PFSK-1 (cell line): ENCODE data around the gene ATAD3C.

Experiments used
- FOXP2 ChIP-seq: optimal IDR thresholded peaks from 2 replicates; pipeline ENCODE3; 2011; ENCODE audit warnings: borderline replicate concordance, control low read depth, inconsistent platforms; ENCODE audit not compliant: insufficient read depth; ENCODE audit errors: extremely low read length, extremely low read depth
- POLR2AphosphoS5 ChIP-seq: IDR thresholded peaks from 2 replicates; pipeline ENCODE4 v1.6.1; 2012; ENCODE audit warnings: low read depth, mild to moderate bottlenecking, control low read depth, low read length, moderate library complexity
- REST ChIP-seq, 2 experiments: IDR thresholded peaks; 2 replicates each; pipeline versions ENCODE4 v1.6.1 to v1.8.0; 2011 to 2012; ENCODE audit warnings: low read depth in 2 of 2, low read length in 2 of 2, control low read depth in 1 of 2, inconsistent platforms in 1 of 2, mild to moderate bottlenecking in 1 of 2, moderate library complexity in 1 of 2; ENCODE audit not compliant: insufficient read depth in 1 of 2
- SIN3A ChIP-seq: IDR thresholded peaks from 2 replicates; pipeline ENCODE4 v1.6.1; 2012; ENCODE audit warnings: mild to moderate bottlenecking, low read length, moderate library complexity, borderline replicate concordance; ENCODE audit not compliant: insufficient read depth
- TAF1 ChIP-seq: IDR thresholded peaks from 2 replicates; pipeline ENCODE4 v1.6.1; 2012; ENCODE audit warnings: low read length, control low read depth, borderline replicate concordance; ENCODE audit not compliant: insufficient read depth

The ATAD3C gene

GRCh38 chr1:1425753-1426495 is 23.6 kb upstream of the ATAD3C start:
- TF ChIP-seq SIN3A (no peak), FOXP2 (no peak), TAF1 (no peak), POLR2AphosphoS5 (no peak)

- TF ChIP-seq REST (IDR thresholded peaks at IDR 0.05; ENCODE audit: insufficient read depth in 1 of 2, low read depth in 2 of 2, low read length in 2 of 2) (no peak), TAF1 (no peak), FOXP2 (no peak), SIN3A (no peak), POLR2AphosphoS5 (no peak)
Measured at GRCh38 chr1:1426496-1427105, 22.9 kb upstream of the ATAD3C start.

- no peak for TF ChIP-seq POLR2AphosphoS5
- TF ChIP-seq FOXP2, result no peak
- TF ChIP-seq TAF1, result no peak
- TF ChIP-seq REST (IDR thresholded peaks at IDR 0.05; ENCODE audit: insufficient read depth in 1 of 2, low read depth in 2 of 2, low read length in 2 of 2), result no peak
- TF ChIP-seq SIN3A, result no peak
Measured at GRCh38 chr1:1427106-1427819, 22.2 kb upstream of the ATAD3C start.

GRCh38 chr1:1427820-1428148 is 21.7 kb upstream of the ATAD3C start:
- no peak for TF ChIP-seq TAF1
- TF ChIP-seq POLR2AphosphoS5, result no peak
- no peak for TF ChIP-seq FOXP2
- no peak for TF ChIP-seq REST (IDR thresholded peaks at IDR 0.05; ENCODE audit: insufficient read depth in 1 of 2, low read depth in 2 of 2, low read length in 2 of 2)
- TF ChIP-seq SIN3A, result no peak

- no peak for TF ChIP-seq POLR2AphosphoS5
- TF ChIP-seq REST (IDR thresholded peaks at IDR 0.05; ENCODE audit: insufficient read depth in 1 of 2, low read depth in 2 of 2, low read length in 2 of 2), result no peak
- no peak for TF ChIP-seq TAF1
- no peak for TF ChIP-seq FOXP2
- no peak for TF ChIP-seq SIN3A
Measured at GRCh38 chr1:1428174-1428573, 21.3 kb upstream of the ATAD3C start.
